HG03354 (cell line): ENCODE measurements around the gene TEX44.
"Not testable (repeated sequence)": the region's sequence is repeated elsewhere in the genome, so short reads cannot be mapped to it uniquely, and the experiment has no call there.

Source experiments
- ATAC-seq: cut with Tn5 transposase; IDR thresholded peaks from one replicate; pipeline ENCODE4 v1.9.1; 2021; ENCODE audit warnings: mild to moderate bottlenecking; ENCODE audit not compliant: unreplicated experiment, poor library complexity, severe bottlenecking

TEX44 gene

GRCh38 chr2:231568785-231569435 lies 23.8 kb upstream of the TEX44 start:
- no peak for ATAC-seq

DNA sequence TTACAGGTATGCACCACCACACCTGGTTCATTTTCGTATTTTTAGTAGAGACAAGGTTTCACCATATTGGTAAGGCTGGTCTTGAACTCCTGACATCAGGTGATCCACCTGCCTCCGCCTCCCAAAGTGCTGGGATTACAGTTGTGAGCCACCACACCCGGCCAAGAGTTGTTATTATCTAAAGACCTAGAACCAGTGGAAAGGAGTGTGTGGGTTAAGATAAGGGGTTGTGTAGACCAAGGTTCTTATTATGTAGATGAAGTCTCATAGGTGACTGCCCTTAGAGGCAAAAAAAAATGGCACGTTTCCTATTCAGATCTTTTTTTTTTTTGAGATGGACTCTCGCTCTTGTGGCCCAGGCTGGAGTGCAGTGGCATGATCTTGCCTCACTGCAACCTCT lies 21.7 kb upstream of the TEX44 start:
- not testable (repeated sequence) for ATAC-seq

DNA sequence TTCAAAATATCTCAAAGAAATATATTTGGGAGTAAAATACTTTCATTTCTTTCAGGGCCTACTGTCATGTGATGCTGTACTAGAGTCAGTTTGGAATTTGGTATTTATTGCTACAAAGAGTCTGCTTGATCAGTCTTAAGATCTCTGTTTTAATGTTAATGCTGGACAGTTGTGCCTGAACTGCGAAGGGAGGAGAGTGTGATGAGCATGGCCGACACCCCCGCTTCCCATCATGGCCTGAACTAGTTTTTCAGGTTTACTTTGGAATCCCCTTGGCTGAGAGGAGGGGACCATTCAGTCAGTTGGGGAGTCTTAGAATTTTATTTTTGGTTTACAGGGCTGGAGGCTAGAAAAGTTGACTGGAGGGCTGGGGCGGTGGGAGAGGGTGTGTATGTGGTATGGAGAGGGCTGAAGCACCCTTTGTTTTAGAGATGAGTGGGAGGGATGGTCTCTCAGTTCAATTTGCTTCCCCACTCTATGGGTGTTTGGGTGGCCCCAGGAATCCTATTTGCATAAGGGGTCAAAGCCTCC lies 20.9 kb upstream of the TEX44 start:
- ATAC-seq = no peak

DNA sequence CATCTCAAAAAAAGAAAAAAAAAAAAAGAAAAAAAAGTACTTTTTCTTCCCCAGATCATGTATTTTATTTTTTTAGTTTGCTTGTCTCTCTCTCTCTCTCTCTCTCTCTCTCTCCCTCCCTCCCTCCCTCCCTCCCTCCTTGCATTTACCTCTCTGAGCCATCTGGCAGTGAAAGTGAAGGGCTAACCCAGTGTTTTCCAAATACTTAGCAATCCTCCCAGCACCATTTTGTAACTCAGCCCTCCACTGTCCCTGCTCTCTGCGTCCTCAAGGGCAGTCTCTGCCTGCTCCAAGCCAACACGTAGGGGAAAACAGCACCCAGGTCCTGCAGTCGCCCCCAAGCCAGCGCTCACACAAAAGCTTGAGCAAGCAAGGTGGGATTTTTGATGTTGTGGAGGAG lies 19.6 kb upstream of the TEX44 start:
- no peak for ATAC-seq

GRCh38 chr2:231573698-231574421 lies 18.8 kb upstream of the TEX44 start:
- ATAC-seq = no peak

- ATAC-seq = no peak
These were observed 16.9 kb upstream of the TEX44 start for GRCh38 chr2:231575612-231576256.

- ATAC-seq = no peak
These were observed 16.2 kb upstream of the TEX44 start for GRCh38 chr2:231576465-231576864.

DNA sequence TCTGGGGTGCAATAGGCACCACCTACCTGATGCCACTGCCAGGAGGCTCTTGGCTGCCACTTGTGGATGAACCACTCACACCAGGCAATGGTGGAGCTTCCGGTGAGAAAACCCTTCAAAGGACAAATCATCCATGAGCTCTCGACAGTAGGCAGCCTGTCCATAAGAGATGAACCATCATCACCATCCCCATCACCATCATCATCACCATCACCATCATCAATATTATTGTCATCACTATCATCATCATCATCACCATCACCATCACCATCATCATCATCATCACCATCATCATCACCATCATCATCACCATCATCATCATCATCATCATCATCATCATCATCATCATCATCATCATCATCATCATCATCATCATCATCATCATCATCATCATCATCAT lies 14.0 kb upstream of the TEX44 start:
- ATAC-seq = not testable (repeated sequence)

GRCh38 chr2:231579560-231579959 lies 13.1 kb upstream of the TEX44 start:
- ATAC-seq = no peak

DNA sequence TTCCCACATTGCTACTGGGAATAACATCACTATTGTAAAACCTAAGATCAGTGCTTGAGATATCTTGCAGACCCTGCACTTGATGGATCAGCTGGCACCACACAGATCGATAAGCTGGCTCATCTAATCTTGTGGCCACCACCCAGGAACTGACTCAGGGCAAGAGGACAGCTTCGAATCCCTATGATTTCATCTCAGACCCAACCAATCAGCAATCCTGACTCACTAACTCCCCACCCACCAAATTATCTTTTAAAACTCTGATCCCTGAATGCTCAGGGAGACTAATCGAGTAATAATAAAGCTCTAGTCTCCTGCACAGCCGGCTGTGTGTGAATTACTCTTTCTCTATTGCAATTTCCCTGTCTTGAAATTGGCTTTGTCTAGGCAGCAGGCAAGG lies 11.3 kb upstream of the TEX44 start:
- ATAC-seq = no peak

- no peak for ATAC-seq
These were observed 8.7 kb upstream of the TEX44 start for GRCh38 chr2:231583982-231584381.

GRCh38 chr2:231587744-231588143 lies 4.9 kb upstream of the TEX44 start:
- not testable (repeated sequence) for ATAC-seq

DNA sequence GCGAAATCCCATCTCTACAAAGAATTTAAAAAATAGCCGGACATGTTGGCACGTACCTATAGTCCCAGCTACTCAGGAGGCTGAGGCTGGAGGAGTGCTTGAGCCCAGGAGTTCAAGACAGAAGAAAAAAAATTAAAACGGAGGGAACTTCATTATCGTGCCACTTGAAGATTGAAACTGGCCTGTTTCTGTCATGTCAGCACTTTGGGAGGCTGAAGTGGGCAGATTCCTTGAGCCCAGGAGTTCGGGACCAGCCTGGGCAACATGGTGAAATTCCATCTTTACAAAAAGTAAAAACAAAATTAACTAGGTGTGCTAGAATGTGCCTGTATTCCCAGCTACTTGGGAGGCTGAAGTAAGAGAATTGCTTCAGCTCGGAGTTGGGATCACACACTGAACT lies 3.0 kb upstream of the TEX44 start:
- no peak for ATAC-seq

GRCh38 chr2:231590614-231591013 lies 2.0 kb upstream of the TEX44 start:
- ATAC-seq = no peak

GRCh38 chr2:231593666-231594065 lies 1.0 kb downstream of the TEX44 start:
- no peak for ATAC-seq

DNA sequence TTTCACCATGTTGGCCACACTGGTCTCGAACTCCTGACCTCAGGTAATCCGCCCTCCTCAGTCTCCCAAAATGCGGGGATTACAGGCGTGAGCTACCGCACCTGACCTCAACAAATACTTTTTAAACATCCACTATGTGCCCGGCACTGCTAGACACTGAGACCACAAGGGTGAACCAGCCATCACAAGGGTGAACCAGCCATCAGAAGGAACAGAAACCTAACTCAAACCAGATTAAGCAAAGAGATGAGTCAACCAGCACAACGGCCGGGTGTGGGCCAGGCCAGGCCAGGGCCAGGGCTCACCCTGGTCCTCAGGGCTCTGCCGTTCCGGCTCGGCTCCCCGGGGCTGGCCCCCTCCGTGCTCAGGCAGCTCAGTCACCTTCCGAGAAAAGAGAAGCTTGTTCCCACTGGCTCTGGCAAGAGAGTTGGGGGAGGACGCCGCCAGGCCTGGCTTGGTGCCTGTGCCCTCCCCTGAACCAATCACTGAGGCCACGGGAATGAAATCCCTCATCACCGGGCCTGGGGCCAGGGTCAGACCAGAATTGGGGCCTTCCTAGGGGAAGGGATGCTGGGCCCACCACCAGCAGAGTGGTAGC lies 4.4 kb downstream of the TEX44 start:
- peak; percentile 59 for ATAC-seq

DNA sequence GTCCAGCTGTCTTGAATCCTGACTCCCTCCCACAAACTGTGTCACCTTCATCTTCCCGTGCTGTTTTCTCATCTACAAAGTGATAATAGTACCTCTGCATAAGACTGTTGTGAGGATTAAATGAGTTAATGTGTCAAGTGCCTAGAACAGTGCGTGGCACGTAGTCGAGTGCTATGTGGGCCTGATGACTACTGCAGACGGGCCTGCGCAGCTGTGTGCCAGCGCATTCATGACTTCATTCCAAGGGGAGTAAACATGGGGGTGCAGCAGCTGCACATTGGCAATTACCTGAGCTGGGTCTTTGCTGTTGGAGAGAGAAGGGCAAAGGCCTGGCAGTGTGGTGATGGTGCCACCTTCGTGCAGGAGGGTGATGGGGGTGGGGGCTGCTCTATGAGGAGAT lies 5.0 kb downstream of the TEX44 start:
- ATAC-seq = no peak

DNA sequence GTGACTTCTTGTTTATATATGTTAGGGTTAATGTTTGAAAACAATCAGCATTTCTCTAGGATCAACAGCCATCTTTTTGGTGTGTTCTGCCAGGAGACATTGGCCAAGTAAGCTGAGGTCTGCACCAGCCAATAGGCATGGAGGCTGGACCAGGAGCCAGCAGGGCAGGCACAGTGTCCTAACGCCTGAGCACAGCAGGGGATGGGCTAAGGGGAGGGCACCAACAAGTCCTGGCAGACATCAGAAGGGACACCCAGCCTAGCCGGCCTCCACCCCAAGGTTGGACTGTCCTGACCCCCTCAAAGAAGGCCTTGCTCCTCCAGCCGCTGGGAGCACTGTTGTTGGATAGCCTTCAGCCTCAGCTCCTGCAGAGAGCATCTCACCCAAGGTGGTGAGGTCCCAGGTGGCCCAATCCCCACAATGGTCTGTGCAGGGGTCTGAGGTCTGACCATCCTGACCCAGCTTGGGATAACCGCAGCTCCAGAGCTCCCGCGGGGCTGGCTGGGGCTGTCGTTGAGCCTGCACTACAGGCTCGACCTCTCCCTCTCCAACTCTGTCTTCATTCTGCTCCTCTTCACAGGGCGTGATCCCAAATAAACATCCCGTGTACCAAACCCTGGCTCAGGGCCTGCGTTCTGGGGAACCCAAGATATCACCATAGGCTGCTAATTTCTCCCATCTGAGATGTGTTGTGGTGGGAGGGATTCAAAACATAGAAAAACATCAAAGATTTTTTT lies 8.1 kb downstream of the TEX44 start:
- no peak for ATAC-seq

GRCh38 chr2:231601356-231602229 lies 8.9 kb downstream of the TEX44 start:
- peak; percentile 27 for ATAC-seq
